KOPT-K1 (cell line): ENCODE measurements around the gene B3GNT7.

Experiments
- H3K27ac ChIP-seq: fragments of 200-600 bp; sonication (generic); 2 replicates; pipeline ENCODE4 v1.5.1; 2016; ENCODE audit warnings: antibody characterized with exemption, mild to moderate bottlenecking, low read depth, low read length; ENCODE audit not compliant: poor library complexity, severe bottlenecking
- H3K36me3 ChIP-seq: fragments of 200-600 bp; sonication (generic); 2 replicates; pipeline ENCODE4 v1.5.1; 2017; ENCODE audit warnings: antibody characterized with exemption, mild to moderate bottlenecking, low read length, moderate library complexity; ENCODE audit not compliant: insufficient read depth
- H3K9me3 ChIP-seq: fragments of 200-600 bp; sonication (generic); 2 replicates; pipeline ENCODE4 v1.5.1; 2017; ENCODE audit warnings: antibody characterized with exemption, low read length, mild to moderate bottlenecking; ENCODE audit not compliant: insufficient read depth, poor library complexity, severe bottlenecking

Gene B3GNT7

GRCh38 chr2:231449503-231450054 lies 54.1 kb downstream of the B3GNT7 start:
- no peaks in the 10 kb centered on the region for H3K9me3 ChIP-seq
- peaks cover 34% of the 10 kb centered on the region for H3K36me3 ChIP-seq
- H3K27ac ChIP-seq: no peak overlapping the region

GRCh38 chr2:231450548-231450989 lies 55.1 kb downstream of the B3GNT7 start:
- Histone ChIP-seq H3K36me3 (peaks cover 44% of the 10 kb centered on the region), H3K27ac (no peak overlapping the region), H3K9me3 (no peaks in the 10 kb centered on the region)
